Effector CD4-positive, alpha-beta T cell (primary cell): ENCODE measurements around the gene NYNRIN.
"Not testable (repeated sequence)": the region's sequence is repeated elsewhere in the genome, so short reads cannot be mapped to it uniquely, and the experiment has no call there.

ENCODE experiments used
- DNase-seq: peaks from one replicate; pipeline ENCODE4 v3.0.0-alpha.2; 2020

Gene NYNRIN

GRCh38 chr14:24370748-24371147 is 28.1 kb upstream of the NYNRIN start:
- no peak for DNase-seq

- not testable (repeated sequence) for DNase-seq
These were observed 27.2 kb upstream of the NYNRIN start for GRCh38 chr14:24371605-24372004.

- DNase-seq: no peak
These were observed 25.9 kb upstream of the NYNRIN start for GRCh38 chr14:24372701-24373416.

GRCh38 chr14:24376448-24377070 is 22.2 kb upstream of the NYNRIN start:
- no peak for DNase-seq

- DNase-seq: no peak
These were observed 21.7 kb upstream of the NYNRIN start for GRCh38 chr14:24377126-24377525.

GRCh38 chr14:24377657-24378056 is 21.1 kb upstream of the NYNRIN start:
- DNase-seq: no peak

GRCh38 chr14:24378327-24378726 is 20.5 kb upstream of the NYNRIN start:
- DNase-seq: no peak

- DNase-seq: no peak
These were observed 19.6 kb upstream of the NYNRIN start for GRCh38 chr14:24378981-24379906.

GRCh38 chr14:24379907-24380730 is 18.7 kb upstream of the NYNRIN start:
- DNase-seq: no peak

GRCh38 chr14:24381363-24382063 is 17.3 kb upstream of the NYNRIN start:
- DNase-seq: no peak

GRCh38 chr14:24382064-24382371 is 16.8 kb upstream of the NYNRIN start:
- no peak for DNase-seq

- DNase-seq: no peak
These were observed 14.6 kb upstream of the NYNRIN start for GRCh38 chr14:24384169-24384568.

GRCh38 chr14:24385524-24385923 is 13.3 kb upstream of the NYNRIN start:
- DNase-seq: no peak

- no peak for DNase-seq
These were observed 11.8 kb upstream of the NYNRIN start for GRCh38 chr14:24387009-24387345.

- DNase-seq: not testable (repeated sequence)
These were observed 11.2 kb upstream of the NYNRIN start for GRCh38 chr14:24387579-24387978.

GRCh38 chr14:24388474-24389179 is 10.2 kb upstream of the NYNRIN start:
- no peak for DNase-seq

- no peak for DNase-seq
These were observed 9.5 kb upstream of the NYNRIN start for GRCh38 chr14:24389226-24389848.

- DNase-seq: no peak
These were observed 7.9 kb upstream of the NYNRIN start for GRCh38 chr14:24390701-24391468.

- DNase-seq: no peak
These were observed 6.3 kb upstream of the NYNRIN start for GRCh38 chr14:24392325-24393091.

GRCh38 chr14:24394275-24394674 is 4.5 kb upstream of the NYNRIN start:
- DNase-seq: no peak
